Lung (tissue), 12 donors: ENCODE results near the gene RCN2. TPM values are rescaled to one million over a fixed set of nuclear protein-coding genes. Genes with fewer than 3 reads are reported as not detected.
"Not testable (repeated sequence)": the region's sequence is repeated elsewhere in the genome, so short reads cannot be mapped to it uniquely, and the experiment has no call there.

Experiments used
- ATAC-seq: fragments of 200-7000 bp; cut with Tn5 transposase; one replicate; pipeline ENCODE4 v1.9.1; 2020; ENCODE audit warnings: moderate number of reproducible peaks; ENCODE audit not compliant: insufficient read depth, low FRiP score
- DNase-seq, 3 donors: peaks; one replicate each; pipeline ENCODE4 v3.0.0-alpha.2; 2013 to 2017
- H3K27ac ChIP-seq, 2 donors: one replicate each; pipeline ENCODE4 v1.5.1; 2013; ENCODE audit warnings: mild to moderate bottlenecking in 2 of 2, moderate library complexity in 2 of 2, control low read depth in 1 of 2, inconsistent platforms in 1 of 2, low read depth in 1 of 2, low read length in 1 of 2
- H3K27me3 ChIP-seq, 3 donors: one replicate each; pipeline ENCODE4 v1.5.1; 2013; ENCODE audit warnings: low read length in 2 of 3; ENCODE audit not compliant: control insufficient read depth in 3 of 3, insufficient read depth in 3 of 3
- H3K36me3 ChIP-seq, 4 donors: one replicate each; pipeline ENCODE4 v1.5.1; 2013; ENCODE audit warnings: low read length in 4 of 4, mild to moderate bottlenecking in 1 of 4, moderate library complexity in 1 of 4; ENCODE audit not compliant: control insufficient read depth in 4 of 4, insufficient read depth in 4 of 4
- H3K4me1 ChIP-seq, 5 donors: one replicate each; pipeline ENCODE4 v1.5.1; 2013; ENCODE audit warnings: low read length in 5 of 5, mild to moderate bottlenecking in 2 of 5, moderate library complexity in 1 of 5; ENCODE audit not compliant: control insufficient read depth in 5 of 5, insufficient read depth in 5 of 5
- H3K4me3 ChIP-seq: one replicate; pipeline ENCODE4 v1.5.1; 2013; ENCODE audit warnings: mild to moderate bottlenecking, control low read depth, moderate library complexity
- H3K9ac ChIP-seq, 2 donors: one replicate each; pipeline ENCODE4 v1.5.1; 2013; ENCODE audit warnings: low read length in 2 of 2, control low read depth in 1 of 2; ENCODE audit not compliant: insufficient read depth in 1 of 2
- H3K9me3 ChIP-seq, 4 donors: one replicate each; pipeline ENCODE4 v1.5.1; 2013; ENCODE audit warnings: low read length in 3 of 4, mild to moderate bottlenecking in 1 of 4, moderate library complexity in 1 of 4; ENCODE audit not compliant: control insufficient read depth in 4 of 4, insufficient read depth in 3 of 4
- WGBS, 2 donors: extraction: QIAGEN DNeasy Blood & Tissue Kit; methylation state at CpG; one replicate each; pipeline ENCODE4 v1.1.7; 2013; 5-methylcytosine and 5-hydroxymethylcytosine counted together
- polyA plus RNA-seq, 2 donors: library from polyadenylated mRNA; stranded (reverse); fragments of 200-250 nt; gene quantifications; one replicate each; pipeline ENCODE4 v1.2.1, GENCODE V29; 2013
- total RNA-seq, 2 donors: library from RNA; depleted of rRNA in 1 of 2; stranded (reverse); fragments of >200 nt in 1 of 2; gene quantifications; one replicate each; pipeline ENCODE4 v1.2.1, GENCODE V29; 2014 to 2021
- TF ChIP-seq, protein P1 (sequence below): IDR thresholded peaks from 2 replicates; pipeline ENCODE4 v1.5.1; 2012; ENCODE audit warnings: mild to moderate bottlenecking; ENCODE audit errors: control extremely low read depth, extremely low read depth
- donor health status: control.
- donor health status: control.
- donor health status: Bipolar disorder and iron deficiency.
- donor health status: healthy.
- donor health status: DM: yes; HTN: yes; CAD: no.

The RCN2 gene
- total and polyA plus RNA-seq, 4 donors = 28.7 to 66.1 (median 34.2) TPM

DNA sequence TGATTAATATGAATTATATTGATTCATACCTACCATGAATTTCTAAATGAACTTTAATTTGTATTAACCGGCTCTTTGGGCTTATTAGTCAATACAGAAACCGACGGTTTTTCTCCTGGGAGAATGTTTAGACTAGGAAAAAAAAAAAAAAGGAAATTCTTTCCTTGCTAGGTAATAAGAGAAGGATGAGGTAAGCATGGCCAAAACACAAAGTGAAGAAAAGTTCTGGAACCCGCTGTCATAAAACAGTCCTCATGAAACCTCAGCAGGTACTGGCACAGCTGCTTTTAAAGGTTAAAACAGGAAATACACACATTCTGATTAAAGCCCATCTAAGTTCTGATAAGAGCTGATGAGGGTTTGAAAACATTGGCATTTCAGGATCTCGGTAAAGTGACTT, 32.6 kb downstream of the RCN2 start:
- Histone ChIP-seq H3K4me1 (peaks cover 0 to 8% (median 0%) of the 10 kb centered on the region in 5 donors), H3K27me3 (no peaks in the 10 kb centered on the region), H3K27ac (no peak overlapping the region), H3K36me3 (no peaks in the 10 kb centered on the region), H3K9me3 (no peaks in the 10 kb centered on the region), H3K9ac (no peak overlapping the region), H3K4me3 (no peak overlapping the region)
- TF ChIP-seq, protein P1, sequence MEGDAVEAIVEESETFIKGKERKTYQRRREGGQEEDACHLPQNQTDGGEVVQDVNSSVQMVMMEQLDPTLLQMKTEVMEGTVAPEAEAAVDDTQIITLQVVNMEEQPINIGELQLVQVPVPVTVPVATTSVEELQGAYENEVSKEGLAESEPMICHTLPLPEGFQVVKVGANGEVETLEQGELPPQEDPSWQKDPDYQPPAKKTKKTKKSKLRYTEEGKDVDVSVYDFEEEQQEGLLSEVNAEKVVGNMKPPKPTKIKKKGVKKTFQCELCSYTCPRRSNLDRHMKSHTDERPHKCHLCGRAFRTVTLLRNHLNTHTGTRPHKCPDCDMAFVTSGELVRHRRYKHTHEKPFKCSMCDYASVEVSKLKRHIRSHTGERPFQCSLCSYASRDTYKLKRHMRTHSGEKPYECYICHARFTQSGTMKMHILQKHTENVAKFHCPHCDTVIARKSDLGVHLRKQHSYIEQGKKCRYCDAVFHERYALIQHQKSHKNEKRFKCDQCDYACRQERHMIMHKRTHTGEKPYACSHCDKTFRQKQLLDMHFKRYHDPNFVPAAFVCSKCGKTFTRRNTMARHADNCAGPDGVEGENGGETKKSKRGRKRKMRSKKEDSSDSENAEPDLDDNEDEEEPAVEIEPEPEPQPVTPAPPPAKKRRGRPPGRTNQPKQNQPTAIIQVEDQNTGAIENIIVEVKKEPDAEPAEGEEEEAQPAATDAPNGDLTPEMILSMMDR = no peak
- ATAC-seq = no peak
- WGBS, 2 donors = 40 to 48% methylated on average over 5 of the region's 5 CpGs
- no peak for DNase-seq

GRCh38 chr15:76966051-76966450, 34.5 kb downstream of the RCN2 start:
- 90 to 93% methylated on average over 7 of the region's 7 CpGs for WGBS, 2 donors
- not testable (repeated sequence) for H3K4me1 ChIP-seq, ATAC-seq

GRCh38 chr15:76967067-76967466, 35.5 kb downstream of the RCN2 start:
- no peak overlapping the region for H3K4me3 ChIP-seq
- no peak overlapping the region for H3K27ac ChIP-seq
- TF ChIP-seq, protein P1 = no peak
- H3K27me3 ChIP-seq = no peaks in the 10 kb centered on the region
- WGBS, 2 donors = 31 to 47% methylated on average over 4 of the region's 4 CpGs
- no peak overlapping the region for H3K9ac ChIP-seq
- ATAC-seq (no peak), DNase-seq (no peak)
- peaks cover 0 to 8% (median 0%) of the 10 kb centered on the region in 5 donors for H3K4me1 ChIP-seq
- H3K9me3 ChIP-seq = no peaks in the 10 kb centered on the region
- H3K36me3 ChIP-seq = no peaks in the 10 kb centered on the region

More at GRCh38 chr15:76966051-76966450, 34.5 kb downstream of the RCN2 start:
- not testable (repeated sequence) for DNase-seq, H3K27ac ChIP-seq, H3K4me3 ChIP-seq, H3K9me3 ChIP-seq, H3K27me3 ChIP-seq, H3K9ac ChIP-seq, H3K36me3 ChIP-seq

- no peak overlapping the region for H3K9ac ChIP-seq
- TF ChIP-seq, protein P1 = no peak
- peaks cover 0 to 8% (median 0%) of the 10 kb centered on the region in 5 donors for H3K4me1 ChIP-seq
- WGBS, 2 donors = 84 to 90% methylated on average over 1 of the region's 1 CpG
- DNase-seq (no peak), ATAC-seq (no peak)
- H3K9me3 ChIP-seq = no peaks in the 10 kb centered on the region
- no peak overlapping the region for H3K4me3 ChIP-seq
- H3K27ac ChIP-seq = no peak overlapping the region
- no peaks in the 10 kb centered on the region for H3K27me3 ChIP-seq
- no peaks in the 10 kb centered on the region for H3K36me3 ChIP-seq
These were observed 36.8 kb downstream of the RCN2 start for GRCh38 chr15:76968306-76968705.
